Measurements from ENCODE around the gene PNKP.

Gene PNKP

DNA sequence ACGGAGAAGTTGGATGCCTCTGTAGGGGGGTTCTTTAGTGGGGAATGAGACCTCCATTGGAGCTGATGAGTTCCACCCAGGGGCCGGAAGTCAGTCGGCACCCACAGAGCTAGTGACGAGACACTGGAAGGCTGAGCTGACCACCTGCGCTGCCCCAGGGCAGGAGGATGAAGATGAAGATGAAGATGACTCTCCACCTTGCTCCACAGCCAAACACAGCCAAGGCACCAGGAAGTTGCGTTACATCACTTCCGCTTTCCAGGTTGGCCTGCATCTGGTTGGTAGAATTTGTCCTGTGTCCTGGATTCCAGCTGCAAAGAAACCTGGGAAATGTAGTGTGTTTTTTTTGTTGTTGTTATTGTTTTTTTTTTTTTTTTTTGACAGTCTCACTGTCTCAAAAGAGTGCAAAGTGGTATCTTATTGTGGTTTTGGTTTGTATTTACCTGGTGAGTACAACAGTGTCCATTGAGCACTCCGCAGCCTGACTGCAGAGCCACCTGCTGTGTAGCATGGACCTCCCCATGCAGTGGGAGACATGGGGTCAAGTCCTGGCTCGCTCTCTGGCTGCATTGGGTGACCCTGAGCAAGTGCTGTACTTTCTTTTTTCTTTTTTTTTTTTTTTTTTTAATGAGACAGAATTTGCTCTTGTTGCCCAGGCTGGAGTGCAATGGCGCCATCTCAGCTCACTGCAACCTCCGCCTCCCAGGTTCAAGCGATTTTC lies 12.0 kb upstream of the PNKP start:
- FAIRE-seq (peak; percentile 70), DNase-seq (ENCODE audit: insufficient read length) (no peak)
- TF ChIP-seq POLR2AphosphoS5 (IDR thresholded peaks at IDR 0.05; ENCODE audit: low read depth, low read length) (no peak), POLR2A (IDR thresholded peaks at IDR 0.05; ENCODE audit: low read depth, low read length) (no peak), TAF1 (IDR thresholded peaks at IDR 0.05; ENCODE audit: borderline replicate concordance, low read depth, low read length) (no peak)

DNA sequence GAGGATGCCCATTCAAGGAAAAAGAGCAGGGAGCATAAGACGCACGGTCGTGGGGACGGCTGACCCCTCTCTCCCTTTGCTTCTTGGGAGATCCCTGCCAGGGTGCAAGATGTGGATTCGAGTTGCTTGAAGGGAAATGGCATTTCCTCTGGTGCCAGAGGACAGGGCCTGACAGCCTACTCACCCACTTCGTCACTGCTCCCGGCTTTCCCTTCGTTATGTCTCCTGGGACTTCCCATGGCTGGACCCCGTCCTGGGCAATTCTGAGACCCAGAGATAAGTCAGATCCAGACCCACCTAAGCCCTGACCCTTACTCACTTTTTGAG lies 11.3 kb upstream of the PNKP start:
- DNase-seq (ENCODE audit: insufficient read length) = no peak
- no peak for FAIRE-seq
- no peak for TF ChIP-seq POLR2A (IDR thresholded peaks at IDR 0.05; ENCODE audit: low read depth, low read length)
- no peak for TF ChIP-seq POLR2AphosphoS5 (IDR thresholded peaks at IDR 0.05; ENCODE audit: low read depth, low read length)
- no peak for TF ChIP-seq TAF1 (IDR thresholded peaks at IDR 0.05; ENCODE audit: borderline replicate concordance, low read depth, low read length)

DNA sequence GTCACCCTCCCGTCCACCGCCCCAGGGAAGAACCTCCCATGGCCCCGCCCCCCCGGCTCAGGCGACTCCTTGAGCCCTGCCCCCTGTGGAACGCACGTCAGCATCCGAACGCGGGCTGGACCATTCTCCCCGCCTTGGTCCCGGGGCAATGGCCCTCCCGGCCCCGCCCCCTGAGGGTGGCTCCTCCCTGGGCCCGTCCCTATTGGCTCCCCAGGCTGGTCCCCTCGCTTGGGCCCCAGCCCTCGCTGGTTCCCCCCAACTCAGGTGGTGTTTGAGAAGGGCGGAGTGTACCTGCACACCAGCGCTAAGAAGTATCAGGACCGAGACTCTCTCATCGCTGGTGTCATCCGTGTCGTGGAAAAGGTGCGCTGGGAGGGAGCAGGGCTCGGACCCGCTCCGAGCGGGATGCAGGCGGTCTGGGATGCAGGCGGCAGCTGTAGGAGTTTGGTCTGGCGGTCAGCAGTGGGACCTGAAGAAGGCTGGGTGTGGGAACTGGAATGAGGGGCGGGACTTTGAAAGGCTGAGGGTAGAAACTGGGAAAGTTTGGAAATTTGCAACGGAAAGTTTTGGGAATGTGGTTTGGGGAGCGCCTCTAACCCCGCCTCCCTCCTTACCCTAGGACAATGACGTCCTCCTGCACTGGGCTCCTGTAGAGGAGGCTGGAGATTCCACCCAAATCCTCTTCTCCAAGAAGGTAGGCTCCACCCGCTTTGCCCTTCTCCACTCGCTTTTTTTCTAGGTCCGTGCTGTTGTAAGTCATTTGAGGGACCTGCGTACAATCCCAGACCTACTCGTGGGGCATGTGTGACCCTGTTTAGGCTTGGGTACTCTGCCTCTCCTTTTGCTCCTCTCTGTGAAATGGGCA lies 10.7 kb upstream of the PNKP start:
- no peak for FAIRE-seq
- peak; percentile 99 for DNase-seq (ENCODE audit: insufficient read length)
- TF ChIP-seq POLR2A (IDR thresholded peaks at IDR 0.05; ENCODE audit: low read depth, low read length) (peak; percentile 15), TAF1 (IDR thresholded peaks at IDR 0.05; ENCODE audit: borderline replicate concordance, low read depth, low read length) (no peak)

DNA sequence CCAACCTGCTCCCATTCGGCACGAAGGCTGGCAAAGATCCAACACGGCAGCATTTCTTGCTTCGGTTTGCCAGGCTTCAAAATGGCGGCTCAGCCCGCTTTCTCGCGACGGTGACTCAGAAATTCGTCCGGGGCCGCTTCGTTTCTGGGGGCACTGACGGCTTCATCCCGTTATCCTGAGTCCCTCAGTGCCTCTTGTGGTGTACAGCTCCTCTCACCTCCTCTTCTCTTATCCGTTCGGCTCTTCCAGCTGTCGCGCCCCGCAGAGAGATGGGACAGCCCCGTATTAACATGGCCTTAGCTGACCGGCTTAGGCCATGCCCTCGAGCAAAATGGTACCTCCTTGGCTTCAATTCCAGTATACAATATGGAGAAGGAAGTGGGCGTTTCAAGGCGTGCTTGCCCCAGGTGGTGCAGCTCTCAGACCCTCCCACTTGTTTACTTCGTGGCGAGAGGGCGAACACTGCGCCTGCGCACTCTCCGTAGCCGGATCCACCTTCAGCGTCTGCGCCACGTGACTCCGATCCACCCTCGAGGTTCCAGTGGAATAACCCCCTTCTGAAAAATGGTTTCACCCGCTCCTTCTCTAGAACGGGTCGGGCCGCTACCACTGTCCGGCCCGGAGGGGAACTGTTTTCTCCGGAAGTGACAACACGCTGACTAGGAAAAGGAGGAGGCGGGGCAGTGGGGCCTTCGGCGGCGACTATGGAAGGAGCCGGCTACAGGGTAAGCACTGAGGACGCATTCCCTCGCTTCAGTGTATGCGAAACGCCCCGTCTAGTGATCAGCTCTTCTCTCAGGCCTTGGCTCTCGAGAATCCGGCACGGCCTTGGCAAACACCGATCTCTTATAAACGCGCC lies 9.9 kb upstream of the PNKP start, which contains the start of the genes AKT1S1 and TBC1D17:
AKT1S1 (minus strand) TSS at position 336 of the 859 bp plus-strand sequence. CDS start 4,060 bp downstream, outside the sequence.
TBC1D17 (plus strand) TSS at position 683 of the 859 bp plus-strand sequence; CDS start at position 705, 22 bp downstream.
- TF ChIP-seq POLR2A (IDR thresholded peaks at IDR 0.05; ENCODE audit: low read depth, low read length) (peak; percentile 57), TAF1 (IDR thresholded peaks at IDR 0.05; ENCODE audit: borderline replicate concordance, low read depth, low read length) (no peak), POLR2AphosphoS5 (IDR thresholded peaks at IDR 0.05; ENCODE audit: low read depth, low read length) (no peak; the same call in 1 of the 2 replicates)
- FAIRE-seq = peak; percentile 99
- DNase-seq (ENCODE audit: insufficient read length) = peak; percentile 96

DNA sequence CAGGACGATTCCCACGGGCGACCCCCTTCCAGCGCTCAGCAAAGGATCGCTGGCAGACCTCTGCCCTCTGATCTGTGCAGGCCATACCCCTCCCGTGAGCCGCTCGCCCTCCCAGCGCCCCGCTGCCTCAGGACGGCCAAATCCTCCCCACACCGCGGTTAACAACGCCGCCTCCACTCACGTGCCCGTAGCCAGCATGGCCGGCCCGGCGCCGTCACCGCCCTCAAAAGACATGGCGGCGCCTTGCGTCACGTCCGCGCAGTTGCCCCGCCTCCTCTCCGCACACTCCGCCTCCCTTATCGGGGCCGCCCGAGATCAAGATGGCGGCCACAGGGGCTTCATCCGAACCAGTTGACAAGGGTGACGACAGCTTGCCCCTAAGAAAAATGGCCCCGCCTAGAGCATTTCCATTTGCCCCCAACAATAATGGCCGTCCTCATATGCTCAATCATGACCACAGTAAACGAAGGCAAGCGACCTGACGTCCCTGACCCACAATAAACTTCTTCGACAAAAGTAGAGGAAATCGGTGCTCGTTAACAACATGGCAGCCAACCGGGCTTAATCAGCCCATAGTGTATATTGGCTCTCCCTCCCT lies 9.1 kb upstream of the PNKP start:
- no peak for DNase-seq (ENCODE audit: insufficient read length)
- TF ChIP-seq POLR2A (IDR thresholded peaks at IDR 0.05; ENCODE audit: low read depth, low read length) (peak; percentile 74), TAF1 (IDR thresholded peaks at IDR 0.05; ENCODE audit: borderline replicate concordance, low read depth, low read length) (0 out of 2 replicates have a peak, but pooled peaks have one; percentile 56), POLR2AphosphoS5 (IDR thresholded peaks at IDR 0.05; ENCODE audit: low read depth, low read length) (peak; percentile 35; the same call in 1 of the 2 replicates)
- FAIRE-seq = no peak

DNA sequence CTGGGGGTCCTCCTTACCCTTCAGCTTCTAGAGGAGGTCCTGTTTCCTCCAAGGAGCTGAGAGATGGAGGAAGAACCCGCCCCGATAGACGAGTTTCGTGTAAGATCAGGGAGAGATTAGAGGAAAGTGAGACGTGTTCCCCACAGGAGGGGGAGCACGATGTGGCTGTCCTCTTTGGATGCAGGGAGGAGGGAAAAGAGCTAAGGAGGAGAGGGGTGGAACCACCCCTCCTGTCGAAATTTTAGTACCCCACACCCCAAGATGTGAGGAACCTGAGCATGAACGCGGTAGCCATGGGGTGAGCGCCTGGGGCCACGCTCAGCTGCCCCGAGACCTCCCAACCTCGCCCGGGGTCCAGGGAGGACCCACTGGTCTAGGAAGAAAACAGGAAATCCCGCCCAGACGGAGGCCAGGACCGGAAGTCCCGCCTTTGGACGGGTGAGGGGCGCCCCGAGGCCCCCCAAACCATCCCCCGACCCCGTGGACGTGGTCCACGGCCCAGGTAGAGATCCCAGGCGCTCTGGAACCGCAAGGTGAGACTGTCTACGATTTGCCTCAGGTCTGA lies 8.6 kb upstream of the PNKP start:
- FAIRE-seq = no peak
- TF ChIP-seq TAF1 (IDR thresholded peaks at IDR 0.05; ENCODE audit: borderline replicate concordance, low read depth, low read length) = no peak
- TF ChIP-seq POLR2AphosphoS5 (IDR thresholded peaks at IDR 0.05; ENCODE audit: low read depth, low read length) = no peak
- TF ChIP-seq POLR2A (IDR thresholded peaks at IDR 0.05; ENCODE audit: low read depth, low read length) = no peak
- no peak for DNase-seq (ENCODE audit: insufficient read length)

DNA sequence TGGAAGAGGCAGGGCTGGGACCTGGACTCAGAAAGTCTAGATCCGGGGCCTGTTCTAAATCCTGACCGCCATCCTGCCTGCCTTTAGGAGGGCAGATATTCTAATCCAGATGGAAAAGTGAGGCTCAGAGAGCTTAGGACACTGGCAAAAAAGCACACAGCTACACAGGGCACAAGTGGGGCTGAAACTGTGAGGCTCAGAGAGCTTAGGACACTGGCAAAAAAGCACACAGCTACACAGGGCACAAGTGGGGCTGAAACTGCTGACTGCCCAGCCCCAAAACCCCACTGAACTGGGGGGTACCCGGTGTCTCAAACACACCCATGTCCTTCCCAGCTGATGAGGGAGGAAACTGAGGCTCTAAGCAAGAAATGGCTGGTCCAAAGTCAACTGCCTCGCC lies 7.8 kb upstream of the PNKP start:
- TF ChIP-seq TAF1 (IDR thresholded peaks at IDR 0.05; ENCODE audit: borderline replicate concordance, low read depth, low read length) (no peak), POLR2A (IDR thresholded peaks at IDR 0.05; ENCODE audit: low read depth, low read length) (no peak), POLR2AphosphoS5 (IDR thresholded peaks at IDR 0.05; ENCODE audit: low read depth, low read length) (no peak)
- no peak for DNase-seq (ENCODE audit: insufficient read length)
- no peak for FAIRE-seq

DNA sequence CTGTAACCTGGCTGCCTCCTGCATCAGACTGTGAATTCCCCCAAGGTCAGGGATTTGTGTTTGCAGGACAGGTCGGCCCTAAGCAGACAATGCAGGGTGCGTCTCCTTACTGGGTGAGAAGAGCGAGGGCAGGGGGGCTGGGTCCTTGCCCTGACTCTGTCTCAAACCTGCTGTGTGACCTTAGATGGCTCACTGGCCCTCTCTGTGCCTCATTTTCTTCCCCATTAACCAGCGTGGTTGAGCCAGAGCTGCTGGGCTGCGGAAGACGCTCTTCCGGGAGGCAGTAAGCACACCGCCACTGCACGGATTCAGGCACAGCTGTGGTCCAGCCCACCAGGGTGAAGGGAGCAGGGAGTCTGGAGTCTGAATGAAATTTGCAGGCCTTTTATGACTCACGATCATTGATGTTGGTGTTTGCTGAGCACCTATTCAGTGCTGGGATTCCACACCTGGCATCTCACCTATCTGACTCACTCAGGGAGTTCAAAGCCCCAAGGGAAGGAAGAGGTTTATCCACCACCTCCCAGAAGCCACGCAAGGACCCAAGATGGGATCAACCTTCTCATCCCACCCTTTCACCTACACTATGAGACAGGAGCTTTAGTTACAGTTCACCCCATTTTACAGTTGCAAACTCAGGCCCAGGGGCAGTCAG lies 7.3 kb upstream of the PNKP start:
- DNase-seq (ENCODE audit: insufficient read length) (no peak), FAIRE-seq (no peak)
- TF ChIP-seq TAF1 (IDR thresholded peaks at IDR 0.05; ENCODE audit: borderline replicate concordance, low read depth, low read length) (no peak), POLR2AphosphoS5 (IDR thresholded peaks at IDR 0.05; ENCODE audit: low read depth, low read length) (no peak), POLR2A (IDR thresholded peaks at IDR 0.05; ENCODE audit: low read depth, low read length) (no peak)

DNA sequence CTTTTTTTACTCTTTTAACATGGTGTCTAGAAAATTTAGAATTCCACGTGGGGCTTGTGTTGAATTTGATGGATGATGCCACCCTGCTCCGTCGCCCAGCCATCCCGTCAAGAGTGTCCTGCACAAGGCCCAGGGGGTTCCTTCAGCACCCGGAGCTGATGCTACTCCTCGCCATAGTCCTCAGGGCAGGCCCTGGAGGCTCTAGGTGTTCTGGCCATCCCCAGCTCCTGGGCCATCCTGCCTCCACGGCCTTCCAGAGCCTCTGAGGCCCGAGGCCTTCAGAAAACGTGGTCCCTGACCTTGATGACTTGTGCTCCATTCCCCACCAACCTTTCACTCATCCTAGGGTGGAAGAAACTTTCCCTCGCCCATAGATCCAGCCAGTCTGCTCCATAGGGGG lies 6.5 kb upstream of the PNKP start:
- FAIRE-seq (no peak), DNase-seq (ENCODE audit: insufficient read length) (no peak)
- TF ChIP-seq POLR2A (IDR thresholded peaks at IDR 0.05; ENCODE audit: low read depth, low read length) (no peak), POLR2AphosphoS5 (IDR thresholded peaks at IDR 0.05; ENCODE audit: low read depth, low read length) (no peak), TAF1 (IDR thresholded peaks at IDR 0.05; ENCODE audit: borderline replicate concordance, low read depth, low read length) (no peak)

DNA sequence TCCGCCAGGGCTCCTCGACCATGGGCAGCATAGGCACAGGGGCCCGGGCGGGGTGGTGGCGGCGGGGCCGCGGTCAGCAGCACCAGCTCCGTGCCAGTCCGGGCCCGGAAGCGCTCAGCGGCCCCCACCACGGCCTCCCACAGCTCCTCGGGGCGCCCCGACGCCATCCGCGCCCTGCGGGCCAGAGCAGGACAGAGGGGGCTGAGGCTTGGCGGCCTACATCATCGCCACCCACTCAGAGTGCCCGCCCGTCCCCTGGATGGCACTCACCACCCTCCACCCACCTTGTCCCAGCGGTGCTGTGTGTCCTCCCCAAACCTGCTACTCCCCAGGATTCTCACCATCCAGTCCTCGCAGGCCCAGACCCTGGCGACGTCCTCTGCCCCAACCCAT lies 5.7 kb upstream of the PNKP start:
- no peak for FAIRE-seq
- no peak for DNase-seq (ENCODE audit: insufficient read length)
- TF ChIP-seq POLR2AphosphoS5 (IDR thresholded peaks at IDR 0.05; ENCODE audit: low read depth, low read length) (no peak), TAF1 (IDR thresholded peaks at IDR 0.05; ENCODE audit: borderline replicate concordance, low read depth, low read length) (no peak), POLR2A (IDR thresholded peaks at IDR 0.05; ENCODE audit: low read depth, low read length) (no peak)
